Putamen (tissue), 1 donor: ENCODE measurements around the gene IL17C.

Source experiments
- DNase-seq: peaks from one replicate; pipeline ENCODE4 v3.0.0-alpha.2; 2016; ENCODE audit warnings: low spot score

Gene IL17C

DNA sequence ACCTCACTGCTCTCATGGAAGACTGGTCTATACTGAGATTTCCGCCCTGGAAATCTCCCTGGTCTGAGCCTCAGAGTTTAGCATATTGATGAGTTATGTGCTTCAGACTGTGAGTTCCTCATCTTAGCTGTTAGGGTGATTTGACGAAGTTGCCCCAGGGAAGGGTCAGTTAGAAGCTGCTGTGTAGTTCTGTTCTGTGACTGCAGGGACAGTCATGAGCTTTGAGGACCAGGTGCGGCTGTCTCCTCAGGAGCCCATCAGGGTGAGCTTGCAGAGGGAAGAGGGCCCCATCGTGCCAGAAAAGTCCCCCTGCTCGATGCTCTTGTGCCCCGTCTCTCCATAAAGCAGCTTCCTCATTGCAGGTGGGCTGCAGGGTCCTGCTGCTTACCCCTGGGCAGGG, 28.3 kb upstream of the IL17C start:
- no peak for DNase-seq

DNA sequence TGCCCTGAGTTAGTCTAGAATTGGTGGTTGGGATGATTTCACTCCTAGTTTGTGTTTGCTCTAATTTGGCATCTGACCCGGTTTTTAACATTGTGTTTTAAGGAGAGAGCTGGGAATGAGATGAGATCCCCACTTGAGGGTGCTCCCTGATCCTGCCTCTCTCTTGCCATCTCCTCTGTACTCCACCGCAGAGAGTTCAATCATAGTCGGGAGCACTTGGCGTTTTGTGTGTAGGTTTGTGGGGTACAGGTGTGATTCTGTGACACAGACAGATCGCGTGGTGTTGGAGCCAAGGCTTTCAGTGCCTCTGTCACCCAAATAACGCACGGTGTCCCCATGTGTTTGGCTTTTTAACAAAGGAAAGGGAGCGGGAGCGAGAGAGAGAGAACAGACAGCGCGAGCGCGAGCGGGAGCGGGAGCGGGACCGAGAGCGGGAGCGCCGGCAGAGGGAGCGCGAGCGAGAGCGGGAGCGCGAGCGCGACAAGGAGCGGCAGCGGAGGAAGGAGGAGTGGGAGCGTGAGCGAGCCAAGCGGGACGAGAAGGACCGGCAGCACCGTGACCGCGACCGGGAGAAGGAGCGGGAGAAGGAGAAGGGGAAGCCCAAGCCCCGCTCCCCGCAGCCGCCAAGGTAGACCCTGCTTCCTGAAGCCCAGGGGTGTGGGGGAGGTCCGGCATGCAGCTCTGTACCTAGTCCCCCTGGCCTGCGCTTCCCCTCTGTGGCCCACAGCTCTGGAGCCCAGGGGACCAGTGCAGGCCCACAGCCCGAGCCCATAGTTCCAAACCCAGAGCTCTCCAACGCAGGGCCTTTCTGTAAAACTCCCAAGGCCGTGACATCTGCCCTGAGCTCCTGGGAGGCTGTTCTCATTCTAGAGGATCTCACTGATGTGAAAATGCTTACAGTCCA, 27.2 kb upstream of the IL17C start:
- DNase-seq: peak; percentile 16

DNA sequence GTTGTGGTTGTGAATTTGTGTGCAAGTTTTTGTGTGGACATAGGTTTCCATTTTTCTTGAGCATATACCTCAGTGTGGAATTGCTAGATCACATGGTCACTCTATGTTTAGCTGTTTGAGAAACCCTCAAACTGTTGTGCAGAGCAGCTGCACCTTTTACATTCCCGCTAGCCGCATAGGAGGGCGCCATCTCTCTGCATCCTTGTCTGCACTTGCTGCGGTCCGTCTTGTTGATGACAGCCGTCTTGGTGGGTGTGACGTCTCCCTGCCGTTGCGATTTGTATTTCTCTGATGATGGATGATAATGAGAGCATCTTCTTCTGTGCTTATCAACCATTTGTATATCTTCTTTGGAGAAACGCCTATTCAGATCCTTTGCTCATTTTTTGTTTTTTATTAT, 25.1 kb upstream of the IL17C start:
- DNase-seq: no peak

DNA sequence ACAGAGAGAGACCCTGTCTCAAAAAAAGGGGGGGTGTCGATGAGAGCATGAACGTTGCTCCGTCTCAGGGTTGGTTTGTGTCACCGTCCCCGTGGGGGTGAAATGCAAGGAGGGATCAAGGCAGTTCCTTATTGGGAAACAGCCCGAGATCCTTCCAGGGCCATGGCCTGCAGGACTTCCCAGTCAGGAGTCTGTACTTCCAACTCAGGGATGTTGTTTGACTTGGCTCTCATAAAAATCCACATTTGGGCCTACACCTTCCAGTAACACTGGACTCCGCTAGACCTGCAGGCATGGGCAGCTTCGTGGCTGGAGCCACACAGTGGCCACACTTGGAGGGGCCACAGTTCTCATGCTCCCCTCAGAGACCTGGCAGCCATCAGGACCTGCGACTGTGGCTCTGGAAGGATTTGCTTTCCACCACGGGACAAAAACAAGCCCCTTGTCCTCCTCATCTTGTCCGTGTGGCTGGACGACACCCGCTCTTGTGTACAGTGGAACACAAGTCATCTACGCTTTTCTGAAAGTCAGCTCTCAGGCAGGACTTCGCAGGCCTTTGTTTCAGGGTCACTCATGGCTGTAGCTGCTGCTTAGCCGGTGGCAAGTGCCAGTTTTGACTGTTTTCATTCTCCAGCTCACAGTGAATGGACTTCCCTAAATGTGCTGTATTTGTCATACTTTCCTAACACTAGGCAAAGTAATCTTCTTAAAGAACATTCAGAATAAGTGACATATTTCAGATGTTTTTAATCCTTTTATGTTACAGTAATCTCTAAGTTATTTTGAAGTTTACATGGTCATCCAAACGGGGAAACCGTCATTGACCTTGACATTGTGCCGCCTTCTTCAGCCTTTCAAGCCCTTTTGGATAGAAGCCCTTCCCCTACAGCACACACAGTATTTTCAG, 24.2 kb upstream of the IL17C start:
- DNase-seq: no peak

DNA sequence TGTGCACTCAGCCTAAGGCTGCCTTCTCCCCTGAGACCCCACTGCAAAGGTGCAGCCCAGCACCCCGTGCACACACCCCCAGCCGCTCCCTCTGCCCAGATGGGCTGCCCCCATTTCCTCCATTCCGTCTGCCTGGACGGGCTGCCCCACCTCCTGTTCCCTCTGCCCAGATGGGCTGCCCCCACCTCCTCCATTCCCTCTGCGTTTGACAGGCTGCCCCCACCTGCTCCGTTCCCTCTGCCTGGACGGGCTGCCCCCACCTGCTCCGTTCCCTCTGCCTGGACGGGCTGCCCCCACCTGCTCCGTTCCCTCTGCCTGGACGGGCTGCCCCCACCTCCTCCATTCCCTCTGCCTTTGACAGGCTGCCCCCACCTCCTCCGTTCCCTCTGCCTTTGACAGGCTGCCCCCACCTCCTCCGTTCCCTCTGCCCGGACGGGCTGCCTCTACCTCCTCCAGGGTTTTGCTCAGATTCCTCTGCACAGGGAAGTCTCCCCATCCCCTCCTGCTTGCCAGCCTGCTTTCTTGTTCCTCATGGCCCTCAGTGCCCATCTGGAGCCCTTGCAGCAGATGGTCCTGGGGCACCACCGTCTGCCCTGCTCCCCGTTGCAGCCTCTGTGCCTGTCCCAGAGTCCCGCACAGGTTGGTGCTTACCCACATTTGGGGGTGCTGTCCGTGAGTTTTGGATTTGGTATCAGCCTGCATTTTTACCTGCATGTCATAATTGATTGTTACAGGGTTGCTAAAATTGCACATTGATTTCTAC, 23.4 kb upstream of the IL17C start:
- no peak for DNase-seq

DNA sequence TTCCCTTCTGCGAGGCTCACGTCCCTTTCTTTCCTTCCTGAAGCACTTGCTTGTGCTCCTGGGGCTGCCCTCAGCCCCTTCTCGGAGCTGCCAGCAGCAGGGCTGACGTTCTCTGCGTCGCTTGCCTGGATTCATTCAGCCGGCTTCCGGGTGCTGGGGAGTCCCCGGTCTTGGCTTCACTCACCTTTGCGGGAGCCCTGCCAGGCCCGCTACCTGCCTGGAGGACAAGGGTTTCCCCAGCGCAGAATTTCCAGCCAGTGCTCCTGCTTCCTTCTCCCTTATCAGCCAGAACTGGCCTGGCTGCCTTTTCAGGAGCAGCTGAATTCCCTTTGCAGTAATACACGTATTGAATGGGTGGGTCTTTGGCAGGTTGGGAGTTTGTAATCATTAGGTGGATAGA, 22.1 kb upstream of the IL17C start:
- no peak for DNase-seq

DNA sequence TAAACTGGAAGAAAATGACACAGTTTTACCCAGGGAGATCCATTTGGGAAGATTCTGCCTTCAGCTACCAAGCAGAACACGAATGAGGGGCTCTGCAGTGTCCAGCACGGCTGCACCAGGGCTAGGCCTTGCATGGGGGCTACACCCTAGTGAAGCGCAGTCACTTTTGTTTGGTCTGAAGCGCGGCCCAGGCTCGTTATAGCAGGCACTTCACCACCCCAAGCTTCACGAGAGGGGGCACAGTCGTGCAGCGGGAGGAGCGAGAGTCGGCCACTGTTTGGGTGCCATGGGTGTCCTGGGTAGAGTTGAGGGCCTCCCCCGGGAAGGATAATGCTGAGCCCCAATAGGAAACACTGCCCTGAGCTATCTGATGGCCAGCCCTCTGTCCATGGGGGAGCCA, 21.6 kb upstream of the IL17C start:
- no peak for DNase-seq

DNA sequence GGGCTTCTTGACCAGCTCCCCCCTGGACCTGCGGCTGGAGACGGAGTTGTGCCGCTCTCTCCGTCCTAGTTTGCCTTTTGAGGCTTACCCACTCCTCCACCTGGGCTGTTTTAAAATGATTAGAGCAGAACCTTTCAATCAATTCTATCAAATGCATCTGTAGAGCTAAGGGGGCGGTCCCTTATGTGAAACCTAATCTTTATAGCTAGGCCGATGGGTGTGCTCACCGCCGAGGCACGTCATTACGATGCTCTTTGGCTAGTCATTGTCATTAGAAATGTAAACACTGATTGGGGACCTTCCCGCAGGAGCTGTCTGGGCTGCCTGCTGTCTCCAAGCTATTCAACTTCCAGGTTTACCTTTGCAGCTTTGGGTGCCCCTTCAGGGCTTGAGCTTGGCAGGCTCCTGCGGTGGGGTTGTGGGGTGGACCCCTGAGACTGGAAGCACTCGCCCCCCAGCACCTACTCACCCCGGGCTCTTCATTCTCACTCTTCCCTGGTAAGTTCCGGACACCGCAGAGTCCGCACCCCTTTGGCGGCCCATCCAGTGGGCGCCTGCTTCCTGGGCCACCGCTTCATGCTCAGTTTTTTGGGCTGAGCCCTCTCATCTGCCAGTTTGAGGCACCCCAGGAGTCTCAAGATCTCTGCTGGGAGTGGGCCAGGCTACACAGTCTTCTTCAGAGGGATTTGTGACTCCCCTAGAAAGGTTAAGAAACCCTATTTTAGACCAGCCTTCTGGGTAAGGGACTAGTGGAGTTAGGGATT, 20.9 kb upstream of the IL17C start:
- DNase-seq: no peak

DNA sequence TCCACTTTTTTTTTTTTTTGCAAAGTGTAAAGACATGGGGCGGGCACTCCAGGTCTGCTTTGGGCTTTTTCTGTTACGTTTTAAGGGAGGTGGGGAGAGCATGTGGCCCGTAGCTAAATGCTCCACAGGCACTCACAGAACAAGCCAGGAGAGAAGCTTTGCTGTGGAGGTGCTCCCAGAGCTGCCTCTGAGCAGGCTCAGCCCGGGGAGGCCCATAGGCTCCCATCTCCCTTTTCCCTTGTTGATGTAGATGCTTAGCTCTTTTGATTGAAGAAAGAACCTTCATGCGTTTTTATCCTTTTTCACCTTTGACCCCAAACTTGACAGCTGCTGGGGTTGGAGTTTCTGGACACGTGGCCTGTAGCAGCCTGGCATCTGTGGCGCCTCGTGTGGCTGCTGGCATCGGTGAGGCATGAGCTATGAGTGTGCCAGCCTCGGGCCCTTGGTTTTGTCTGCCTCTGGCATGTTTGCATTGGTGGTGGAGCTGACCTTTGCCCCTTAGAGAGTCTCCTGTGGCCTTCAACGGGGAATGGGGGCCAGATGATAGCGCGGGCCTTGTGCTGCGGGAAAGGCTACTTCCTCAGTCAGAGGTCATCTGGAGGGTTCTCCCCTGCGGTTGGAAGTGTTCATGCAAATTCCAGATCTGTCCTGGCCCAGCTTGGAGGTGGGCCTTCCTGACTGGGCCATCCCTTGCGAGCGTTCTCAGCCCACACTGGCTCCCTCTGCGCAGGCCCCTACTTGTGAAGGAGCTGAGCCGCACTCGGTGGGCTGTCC, 20.0 kb upstream of the IL17C start:
- no peak for DNase-seq

DNA sequence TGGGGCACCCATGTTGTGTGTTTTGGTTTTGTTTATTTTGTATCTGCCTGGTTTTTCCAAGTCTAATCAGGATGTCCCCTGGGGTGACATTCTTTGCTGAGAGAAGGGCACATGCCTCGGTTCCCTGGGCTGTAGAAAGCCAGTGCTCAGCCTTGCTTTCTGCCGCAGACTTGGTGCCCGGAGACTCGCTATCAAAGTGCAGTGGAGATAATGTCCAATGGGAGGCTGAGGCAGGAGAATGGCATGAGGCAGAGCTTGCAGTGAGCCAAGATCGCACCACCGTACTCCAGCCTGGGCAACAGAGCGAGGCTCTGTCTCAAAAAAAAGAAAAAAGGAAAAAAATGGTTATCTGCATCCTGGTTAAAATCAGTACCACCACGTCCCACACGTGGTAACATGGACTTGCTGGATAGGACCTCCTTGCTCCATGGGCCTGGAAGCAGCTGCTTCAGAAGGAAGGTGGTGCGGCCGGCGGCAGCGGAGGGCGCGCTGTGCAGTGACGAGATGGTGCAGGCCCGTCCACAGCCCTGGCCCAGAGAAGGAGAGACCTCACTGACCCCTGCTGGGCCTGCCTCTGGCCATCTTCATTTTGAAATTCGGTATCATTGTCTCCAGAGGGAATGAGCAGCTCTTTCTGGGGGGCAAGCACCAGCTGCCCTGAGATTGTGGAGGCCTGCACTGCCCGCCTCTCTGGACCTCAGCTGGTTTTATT, 19.3 kb upstream of the IL17C start:
- DNase-seq: no peak

DNA sequence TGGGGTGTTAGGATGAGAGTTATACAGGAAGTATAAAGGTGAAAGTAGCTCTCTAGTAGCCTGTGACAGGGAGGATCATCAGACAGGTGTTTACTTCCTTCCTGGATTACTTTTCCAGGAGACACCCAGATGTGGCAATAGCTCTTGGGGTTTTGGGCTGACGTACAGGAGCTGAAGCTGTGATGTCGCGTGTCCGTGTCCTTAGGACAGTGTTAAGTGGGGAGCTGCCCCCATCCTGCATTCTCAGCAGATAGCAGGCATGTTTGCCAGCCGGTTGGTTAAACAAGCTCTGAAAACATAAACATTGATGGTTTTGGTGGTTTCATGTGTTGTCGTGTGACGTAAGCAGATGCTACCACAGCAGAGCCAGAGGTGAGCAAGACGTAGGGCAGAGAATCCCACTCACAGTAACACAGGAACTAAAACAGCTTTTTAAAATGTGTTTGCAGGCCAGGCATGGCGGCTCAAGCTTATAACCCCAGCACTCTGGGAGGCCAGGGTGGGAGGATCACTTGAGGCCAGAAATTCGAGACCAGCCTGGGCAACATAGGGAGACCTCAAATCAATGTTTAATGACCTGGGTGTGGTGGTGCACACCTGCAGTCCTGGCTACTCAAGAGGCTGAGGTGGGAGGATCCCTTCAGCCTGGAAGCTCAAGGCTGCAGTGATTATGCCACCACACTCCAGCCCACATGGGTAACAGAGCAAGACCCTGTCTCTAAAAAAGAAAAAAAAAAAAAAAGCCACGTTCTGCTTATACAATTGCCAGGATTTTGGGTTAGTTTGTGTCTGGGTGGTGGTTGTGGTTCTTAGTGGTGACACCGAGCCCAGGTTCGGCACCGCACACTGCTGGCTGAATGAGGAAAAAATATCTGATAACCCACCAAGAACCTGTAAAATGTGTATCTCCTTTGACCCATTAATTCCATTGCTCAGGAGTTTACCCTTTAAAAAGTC, 18.2 kb upstream of the IL17C start:
- no peak for DNase-seq

DNA sequence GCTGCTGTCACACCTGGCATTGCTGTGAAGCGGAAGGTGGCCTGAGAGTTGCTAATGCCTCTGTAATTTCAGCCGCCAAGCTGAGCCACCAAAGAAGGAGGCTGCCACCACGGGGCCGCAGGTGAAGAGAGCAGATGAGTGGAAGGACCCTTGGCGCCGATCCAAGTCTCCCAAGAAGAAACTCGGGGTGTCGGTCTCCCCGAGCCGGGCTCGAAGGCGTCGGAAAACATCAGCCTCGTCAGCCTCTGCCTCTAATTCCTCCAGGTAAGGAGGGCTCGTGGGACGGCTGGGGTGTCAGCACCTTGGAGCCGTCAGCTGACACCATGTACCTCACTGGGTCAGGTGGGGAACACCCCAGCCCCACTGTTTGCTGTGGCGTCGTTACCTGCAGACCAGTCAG, 16.2 kb upstream of the IL17C start:
- no peak for DNase-seq

DNA sequence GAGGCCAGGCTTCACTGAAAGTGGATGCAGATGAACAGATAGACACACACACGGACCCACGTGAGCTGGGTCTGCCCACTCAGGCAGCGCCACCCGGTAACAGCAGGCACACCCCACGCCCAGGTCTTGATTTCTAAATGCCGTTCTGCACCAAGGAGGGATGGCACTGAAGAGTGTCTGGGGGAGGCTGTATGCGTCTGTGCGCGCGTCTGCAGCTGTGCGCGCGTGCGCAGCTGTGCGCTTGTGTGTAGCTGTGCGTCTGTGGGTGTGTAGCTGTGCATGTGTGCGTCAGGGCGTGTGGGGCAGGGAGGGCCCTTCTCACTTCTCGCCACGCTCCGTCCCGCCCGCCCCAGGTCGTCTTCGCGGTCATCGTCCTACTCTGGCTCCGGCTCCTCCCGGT, 15.5 kb upstream of the IL17C start:
- peak; percentile 83 for DNase-seq

DNA sequence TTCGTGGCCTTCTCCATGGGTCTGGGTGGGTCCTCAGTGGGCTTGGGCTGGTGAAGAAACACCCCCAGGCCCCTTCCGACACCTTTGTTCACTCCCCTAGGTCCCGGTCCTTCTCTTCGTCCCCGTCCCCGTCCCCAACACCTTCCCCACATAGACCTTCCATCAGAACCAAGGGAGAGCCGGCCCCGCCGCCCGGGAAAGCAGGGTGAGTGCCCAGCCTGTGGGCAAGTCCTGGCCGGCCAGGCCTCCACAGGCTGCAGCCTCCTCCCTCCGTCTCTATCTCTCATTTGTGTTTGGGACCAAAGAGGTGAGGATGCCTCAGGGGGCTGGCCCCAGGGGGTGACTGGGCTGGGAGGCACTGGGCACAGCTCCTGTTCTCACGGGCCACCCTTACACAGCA, 14.5 kb upstream of the IL17C start:
- no peak for DNase-seq

DNA sequence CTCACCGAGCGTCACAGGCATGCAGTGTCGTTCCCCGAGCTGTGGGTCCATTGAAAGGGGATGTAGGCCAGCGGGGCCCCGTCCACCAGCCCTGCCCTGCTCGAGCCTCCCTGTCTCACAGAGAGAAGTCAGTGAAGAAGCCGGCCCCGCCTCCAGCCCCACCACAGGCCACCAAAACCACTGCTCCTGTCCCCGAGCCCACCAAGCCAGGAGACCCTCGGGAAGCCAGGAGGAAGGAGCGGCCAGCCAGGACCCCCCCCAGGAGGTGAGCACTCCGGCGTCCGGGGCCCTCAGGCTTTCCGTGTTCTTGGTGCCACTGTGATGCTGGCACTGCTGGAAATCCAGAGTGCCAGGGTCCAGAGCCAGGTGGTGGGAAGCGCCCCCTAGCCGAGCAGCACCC, 13.9 kb upstream of the IL17C start:
- no peak for DNase-seq

DNA sequence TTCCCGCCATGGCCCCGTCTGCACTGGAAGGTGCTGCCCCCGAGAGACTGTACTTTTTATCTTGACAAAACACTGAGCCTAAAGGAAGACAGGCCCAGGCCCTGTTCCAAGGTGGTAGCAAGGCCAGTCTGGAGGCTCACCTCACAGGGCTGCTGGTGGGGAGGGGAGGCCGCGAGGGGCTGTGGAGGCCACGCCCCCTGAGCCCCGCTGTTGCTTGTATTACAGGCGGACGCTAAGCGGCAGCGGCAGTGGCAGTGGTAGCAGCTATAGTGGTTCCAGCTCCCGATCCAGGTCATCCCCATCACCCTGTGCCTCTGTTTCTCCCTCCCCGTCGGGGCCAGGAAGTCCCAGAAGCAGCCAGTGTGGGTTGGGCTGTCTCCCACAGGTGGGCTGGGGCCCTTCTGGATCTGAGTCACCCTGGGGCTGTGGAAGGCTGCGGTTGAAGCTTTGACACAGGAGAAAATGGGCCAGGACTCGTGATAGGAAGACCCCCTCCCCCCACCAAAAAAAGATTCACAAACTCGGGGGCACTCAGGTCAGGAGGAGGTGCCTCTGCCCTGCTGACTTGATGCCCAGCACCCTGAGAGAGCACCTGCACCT, 13.3 kb upstream of the IL17C start:
- no peak for DNase-seq

DNA sequence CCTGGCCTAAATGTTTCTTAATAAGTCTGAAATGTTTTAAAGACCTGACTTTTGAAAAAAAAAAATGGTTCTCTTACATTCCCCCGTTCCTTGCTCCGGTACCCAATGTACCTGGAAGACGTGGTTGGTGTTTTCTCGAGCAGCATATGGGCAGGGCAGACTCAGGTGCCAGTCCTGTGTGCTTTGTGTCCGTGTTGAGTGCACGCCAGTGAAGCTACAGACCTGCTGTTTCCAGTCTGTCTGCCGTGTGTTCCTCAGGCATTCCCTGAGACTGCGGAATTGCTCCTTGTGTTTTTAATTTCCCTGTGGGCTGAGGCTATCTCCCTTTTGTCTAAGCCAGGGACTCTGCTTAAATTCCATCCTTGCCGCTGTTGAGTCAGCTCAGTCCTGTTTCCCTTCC, 11.7 kb upstream of the IL17C start:
- no peak for DNase-seq
